Astrocyte of the hippocampus (primary cell): ENCODE data around the gene UROS.
A peak's percentile ranks its signal among the peaks of the same experiment; 100 is the strongest.

Source experiments
- DNase-seq: peaks from one replicate; pipeline ENCODE4 v3.0.0; 2011; ENCODE audit warnings: low read depth, low spot score

UROS gene

DNA sequence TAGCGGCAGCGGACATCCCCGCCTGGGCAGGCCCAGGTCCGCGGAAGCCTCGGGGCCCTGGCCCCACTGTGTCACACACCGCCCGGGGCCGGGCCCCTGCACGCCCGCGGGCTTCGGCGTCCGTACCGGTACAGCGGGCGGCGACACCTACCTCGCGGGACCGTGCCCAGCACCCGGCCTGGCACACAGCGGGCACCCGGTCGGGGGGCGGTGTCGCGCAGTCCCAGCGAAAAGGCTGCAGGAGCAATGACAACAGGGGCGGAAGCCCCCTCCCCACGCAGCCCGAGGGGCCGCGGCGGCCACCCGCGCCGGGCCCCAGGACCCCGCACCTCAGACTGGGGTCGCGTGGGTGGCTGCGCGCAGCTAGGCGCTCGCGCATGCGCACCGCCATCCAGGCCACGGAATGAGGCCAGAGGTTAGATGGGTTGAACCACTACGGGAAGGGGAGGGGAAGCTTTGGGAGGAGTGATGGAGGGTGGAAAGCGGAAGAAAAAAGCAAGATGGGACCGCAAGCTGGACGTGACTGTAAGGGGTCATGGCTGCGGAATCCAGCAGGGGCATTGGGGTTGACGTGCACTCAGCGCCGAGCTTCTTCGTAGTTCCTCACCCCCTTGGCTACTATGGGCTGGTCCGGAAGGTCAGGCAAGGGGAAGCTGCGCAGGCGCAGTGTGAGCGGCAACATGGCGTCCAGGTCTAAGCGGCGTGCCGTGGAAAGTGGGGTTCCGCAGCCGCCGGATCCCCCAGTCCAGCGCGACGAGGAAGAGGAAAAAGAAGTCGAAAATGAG is at the start of gene UROS, which contains the start of gene BCCIP:
TSS of gene UROS (minus strand) at position 381 of the 785 bp plus-strand sequence. CDS start 6,759 bp downstream, outside the sequence.
TSS of gene BCCIP (plus strand) at position 669 of the 785 bp plus-strand sequence. CDS start at position 681, 12 bp downstream.
- DNase-seq: peak; percentile 94

DNA sequence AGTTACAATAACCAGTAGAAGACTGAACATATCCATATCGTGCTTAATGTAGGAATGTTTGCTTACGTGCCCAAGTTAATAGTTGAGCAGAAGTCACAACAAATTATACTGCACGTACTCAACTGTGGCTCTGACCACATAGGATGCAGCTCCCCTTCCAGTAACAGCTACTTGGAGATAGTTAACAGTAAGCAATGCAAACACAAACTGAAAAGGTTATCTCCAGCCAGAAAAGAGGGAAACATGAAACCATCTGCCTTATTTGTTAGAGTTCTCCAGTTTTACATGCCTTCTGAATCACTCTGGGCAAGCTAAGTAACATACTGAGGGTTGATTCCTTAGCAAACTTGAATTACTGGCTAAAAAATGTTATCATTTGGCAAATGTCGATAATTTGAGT is 48.3 kb upstream of the UROS start:
- DNase-seq: peak; percentile 11

DNA sequence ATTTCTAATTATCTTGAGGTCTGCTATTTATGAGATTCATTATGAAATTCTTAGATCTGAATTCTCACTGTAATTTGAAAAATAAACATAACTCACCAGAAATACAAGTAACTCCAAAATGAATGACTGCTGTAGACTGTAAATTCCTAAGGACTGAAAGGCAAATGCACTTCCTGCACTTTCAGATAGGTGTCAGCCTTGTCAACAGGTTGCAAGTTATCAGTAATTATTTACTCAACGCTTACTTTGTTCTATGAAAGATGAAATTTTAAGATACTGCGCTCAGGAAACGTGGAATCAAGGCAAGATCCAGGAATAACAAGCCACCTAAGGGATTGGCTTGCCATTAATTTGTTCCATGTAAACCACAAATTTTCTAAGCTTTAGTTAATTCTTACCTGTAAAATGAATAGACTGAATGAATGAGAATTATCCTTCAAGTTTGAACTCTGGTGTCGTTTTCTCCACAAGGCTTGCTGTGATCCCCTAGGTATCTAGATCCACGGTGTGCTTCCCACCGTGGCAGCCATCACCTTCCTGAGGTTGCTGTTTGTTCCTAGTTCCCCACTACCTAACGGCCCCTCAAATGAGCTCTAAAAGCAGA is 45.4 kb upstream of the UROS start:
- peak; percentile 61 for DNase-seq

DNA sequence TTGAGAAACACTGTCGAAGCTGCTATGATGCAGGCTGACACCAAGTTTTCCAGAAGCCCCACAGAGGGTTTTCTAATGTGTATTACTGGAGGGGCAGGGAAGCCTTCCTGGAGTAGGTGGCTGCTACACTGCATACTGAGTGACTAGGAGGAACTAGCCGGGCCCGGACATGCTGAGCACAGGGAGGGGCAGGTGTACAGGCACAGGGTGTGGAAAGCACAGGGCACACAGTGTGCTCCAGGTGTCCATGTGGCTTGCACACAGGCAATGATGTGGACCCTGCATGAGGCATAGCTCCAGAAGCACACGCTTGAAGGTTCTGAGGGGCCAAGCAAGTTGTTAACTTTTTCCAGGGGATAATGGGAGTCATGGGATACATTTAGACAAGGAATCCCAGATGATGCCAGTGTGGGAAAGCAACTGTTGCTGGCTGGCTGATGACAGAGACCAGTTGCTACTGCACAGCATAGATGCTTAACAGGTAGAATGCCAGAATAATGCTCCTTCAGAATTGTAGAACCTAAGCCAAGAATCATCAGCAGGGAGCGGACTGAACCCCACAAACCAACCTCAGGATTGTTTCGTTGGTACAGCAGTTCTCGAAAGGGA is 43.5 kb upstream of the UROS start:
- no peak for DNase-seq

DNA sequence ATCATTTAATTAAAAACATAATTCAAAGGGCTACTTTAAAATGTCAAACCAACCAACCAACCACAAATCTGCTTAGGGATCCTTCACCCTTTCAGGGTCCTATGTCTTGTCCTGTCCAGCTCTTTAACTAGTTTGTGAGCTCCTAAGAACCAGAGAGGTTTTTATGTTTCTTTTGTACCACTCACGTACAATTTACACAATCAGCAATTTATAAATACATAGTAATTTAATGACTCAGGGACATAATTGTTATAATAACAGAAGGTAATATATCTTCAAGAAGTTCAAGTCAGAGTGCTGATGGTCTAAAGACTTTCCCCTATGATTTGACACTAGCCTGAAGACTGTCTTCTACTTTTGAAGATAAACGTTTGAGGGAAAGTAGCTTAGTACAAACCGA is 42.1 kb upstream of the UROS start:
- no peak for DNase-seq

DNA sequence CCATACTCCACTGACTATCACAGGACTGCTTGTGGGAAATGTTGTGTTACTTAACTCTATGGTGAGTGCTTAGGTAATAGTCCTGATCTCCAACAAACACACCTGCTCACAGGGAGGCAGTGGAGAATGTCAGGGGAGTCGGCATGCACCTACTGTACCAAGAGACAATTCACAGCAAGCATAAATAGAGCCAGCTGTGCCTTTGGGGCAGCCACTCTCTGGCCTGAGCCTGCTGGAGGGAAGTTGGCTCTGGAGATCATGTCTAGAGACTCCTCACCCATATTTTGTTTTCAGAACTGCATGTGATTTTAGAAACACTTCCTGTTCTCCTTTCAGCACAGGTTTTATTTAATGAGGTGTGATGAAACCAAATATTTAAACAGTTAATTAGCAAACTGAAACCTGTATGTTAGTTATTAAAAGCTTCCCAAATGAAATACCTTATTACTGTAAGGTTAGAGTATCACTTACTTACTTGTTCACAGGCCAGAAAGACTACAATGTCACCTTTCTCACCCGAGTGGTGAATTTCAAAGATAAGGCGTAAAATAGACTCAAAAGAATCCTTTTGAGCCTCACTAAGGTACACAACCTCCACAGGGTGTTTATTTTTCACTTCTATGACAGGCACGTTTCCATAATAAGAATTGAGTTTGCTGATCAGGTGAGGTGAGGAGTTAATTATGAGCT is 36.2 kb upstream of the UROS start:
- DNase-seq: no peak

DNA sequence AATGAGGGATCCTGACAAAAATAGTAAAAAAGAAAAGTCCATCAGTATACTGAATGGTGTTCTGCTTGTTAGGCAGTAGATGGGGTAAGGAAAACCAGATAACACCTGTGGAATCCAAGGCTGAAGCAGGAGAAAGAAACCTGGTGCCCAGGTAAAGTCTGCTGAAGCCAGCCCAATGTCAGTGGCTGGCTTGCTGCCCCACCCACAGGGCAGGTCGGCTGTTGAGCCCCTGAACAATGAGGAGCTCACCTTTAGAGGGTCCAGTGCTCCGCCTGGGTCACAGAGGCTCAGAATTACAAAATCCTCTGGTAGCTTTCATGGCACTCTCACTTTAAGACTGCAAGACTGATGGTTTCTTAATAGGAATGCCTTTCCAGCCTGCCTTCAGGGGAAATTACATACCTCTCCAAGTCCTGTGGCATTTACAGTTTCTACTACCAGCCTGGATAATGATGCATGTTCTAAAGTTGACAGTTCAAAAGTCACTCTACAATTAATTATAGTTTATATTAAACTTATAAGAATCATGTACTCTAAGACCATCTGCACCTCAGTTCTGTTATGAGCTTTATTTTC is 34.2 kb upstream of the UROS start:
- no peak for DNase-seq

DNA sequence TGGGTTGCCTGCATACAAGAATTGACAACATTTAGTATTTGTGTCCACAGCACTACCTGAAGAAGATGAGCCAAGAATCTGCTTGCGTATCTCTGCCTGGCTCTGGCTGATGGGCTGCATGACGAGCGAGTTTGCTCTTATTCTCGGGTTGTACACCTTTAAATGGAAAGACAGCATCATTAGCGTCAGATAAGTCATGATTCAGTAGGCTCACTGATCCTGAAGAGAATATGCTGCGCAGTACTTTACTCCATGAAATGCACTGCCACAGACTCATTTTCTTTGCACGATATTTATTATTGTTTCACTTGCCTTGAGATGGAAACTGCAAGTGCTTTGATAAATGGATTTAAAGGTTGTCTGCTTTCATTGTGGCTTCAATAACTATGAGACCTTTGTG is 29.4 kb upstream of the UROS start:
- DNase-seq: no peak

DNA sequence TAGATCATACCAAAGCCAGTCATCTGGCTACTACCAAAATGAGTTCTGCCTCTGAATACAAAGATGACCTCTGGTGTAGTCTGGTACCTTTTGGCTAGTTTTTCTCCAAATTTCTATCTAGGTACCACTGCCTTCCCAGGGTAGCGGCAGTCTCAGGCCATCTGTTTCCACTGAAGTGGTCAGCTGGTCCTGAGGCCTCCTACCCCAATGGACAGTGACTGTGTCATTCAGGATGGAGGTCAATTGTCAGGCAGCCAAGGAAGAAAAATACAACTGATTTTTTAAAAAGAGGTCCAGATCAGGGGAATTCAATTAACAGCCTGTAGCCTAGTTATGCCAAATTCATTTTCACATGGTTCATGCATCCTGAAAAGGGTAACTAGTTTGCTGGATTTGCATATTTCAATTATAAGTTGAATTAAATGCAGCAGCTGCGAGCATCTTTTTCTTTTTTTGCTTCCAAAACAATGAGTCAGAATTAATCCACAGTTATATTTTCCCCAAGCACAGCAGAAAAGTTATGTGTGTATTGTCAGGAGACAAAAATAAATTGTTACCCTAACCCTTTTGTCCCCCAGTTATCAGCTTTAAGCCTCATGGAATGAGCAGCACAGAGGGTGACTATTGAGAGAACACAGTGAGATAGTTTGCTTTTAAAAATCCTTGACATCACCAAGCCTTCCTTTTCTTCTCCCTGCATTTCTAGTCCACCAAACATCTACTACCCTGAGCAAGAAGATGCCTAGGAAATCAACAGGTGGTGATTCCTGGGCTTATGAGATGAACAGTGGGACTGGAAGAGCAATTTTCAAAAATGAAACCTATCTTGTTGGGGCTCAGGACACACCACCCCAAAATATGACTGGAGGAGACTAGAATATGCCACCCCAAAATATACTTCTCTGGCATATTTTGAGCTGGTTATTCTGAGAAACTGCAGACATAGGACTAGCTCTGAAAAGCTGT is 28.0 kb upstream of the UROS start:
- no peak for DNase-seq

DNA sequence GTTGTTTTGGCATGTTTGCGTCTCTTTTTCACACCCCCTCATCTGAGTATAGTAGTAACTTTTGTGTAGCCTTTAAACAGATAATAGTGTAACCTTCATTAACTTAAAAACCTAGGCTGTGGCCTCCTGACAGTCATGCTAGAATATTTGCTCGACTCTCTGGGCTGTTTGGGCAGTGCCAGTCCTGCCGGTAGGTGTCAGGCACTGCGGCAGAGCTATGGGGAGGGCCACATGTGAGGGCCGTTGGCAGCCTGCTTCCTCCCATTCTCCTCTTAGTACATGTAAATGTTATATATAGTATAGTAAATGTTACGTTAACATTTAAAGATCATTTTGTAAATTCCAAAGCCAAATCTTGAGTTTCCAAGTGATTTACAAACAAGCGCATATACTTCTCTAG is 26.4 kb upstream of the UROS start:
- no peak for DNase-seq

DNA sequence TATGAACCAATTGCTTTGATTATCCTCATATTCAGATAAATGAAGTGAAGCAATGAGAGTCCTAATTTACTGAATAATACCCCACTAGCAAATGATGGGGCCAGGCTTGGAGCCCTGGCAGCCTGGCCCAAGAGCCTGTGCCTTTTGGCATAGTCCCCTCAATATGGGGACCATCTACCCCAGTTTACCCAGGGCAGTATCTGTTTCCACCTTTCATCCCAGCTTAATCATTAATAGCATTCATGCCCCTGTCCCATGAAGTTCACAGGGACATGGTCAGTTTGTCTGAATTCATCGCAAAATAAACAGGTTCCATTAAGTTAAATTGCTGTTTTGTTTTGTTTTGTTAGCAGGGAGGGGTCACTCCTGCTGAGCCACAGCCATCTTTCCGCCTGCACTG is 25.8 kb upstream of the UROS start:
- DNase-seq: no peak

DNA sequence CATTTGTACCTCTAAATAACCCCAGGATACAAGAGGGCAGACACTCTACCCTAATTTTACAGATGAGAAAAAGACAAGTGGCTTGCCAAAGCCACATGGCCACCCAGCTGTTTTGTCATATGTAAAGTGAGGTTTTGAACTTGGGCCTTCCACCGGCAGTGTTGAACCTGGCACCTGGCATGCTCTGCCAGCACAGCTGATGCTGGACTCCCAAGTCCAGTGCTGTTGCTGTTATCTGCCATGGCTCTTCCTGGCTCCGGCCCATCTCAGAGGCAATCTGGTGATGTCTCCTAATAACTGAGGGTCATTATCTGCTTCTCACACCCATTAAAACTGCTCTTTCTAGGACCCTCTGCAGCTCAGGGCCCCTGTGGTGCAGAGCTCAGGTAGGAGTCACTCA is 25.3 kb upstream of the UROS start:
- no peak for DNase-seq

DNA sequence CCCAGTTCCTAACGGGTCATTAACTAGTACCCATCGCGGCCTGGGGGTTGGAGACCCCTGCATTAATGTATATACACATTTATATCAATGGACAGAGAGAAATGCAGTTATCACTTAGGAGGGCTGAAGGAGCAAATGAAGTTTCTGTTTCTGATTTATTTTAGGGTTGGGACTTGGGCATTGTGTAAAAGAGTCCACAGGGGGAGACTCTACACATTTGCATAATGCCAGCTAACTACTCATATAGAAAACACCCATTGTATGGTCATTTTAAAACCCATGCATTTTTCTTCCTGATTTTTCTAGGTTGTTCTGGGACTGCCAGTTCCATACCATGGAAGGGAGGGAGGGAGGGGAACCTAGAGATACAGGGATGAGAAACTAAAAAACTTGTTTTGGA is 23.8 kb upstream of the UROS start:
- no peak for DNase-seq

DNA sequence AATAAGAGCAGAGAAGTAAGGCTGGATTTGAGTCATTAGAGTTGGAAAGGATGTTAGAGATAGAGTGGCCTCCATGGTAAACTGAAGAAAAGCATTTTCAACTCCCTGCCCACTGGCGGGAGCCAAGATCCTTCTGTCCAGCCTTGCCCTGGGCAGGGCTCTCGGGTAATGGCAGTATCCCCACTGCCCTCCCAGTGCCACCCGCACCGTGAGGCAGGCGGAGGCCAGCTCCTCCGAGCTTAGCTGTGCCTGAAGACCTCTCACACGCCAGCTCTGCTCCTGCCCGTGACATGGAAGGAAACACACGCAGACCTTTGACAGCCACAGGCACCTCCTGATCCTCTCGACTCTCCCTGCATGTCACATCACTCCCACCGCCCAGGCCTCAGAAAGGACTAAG is 22.6 kb upstream of the UROS start:
- no peak for DNase-seq

DNA sequence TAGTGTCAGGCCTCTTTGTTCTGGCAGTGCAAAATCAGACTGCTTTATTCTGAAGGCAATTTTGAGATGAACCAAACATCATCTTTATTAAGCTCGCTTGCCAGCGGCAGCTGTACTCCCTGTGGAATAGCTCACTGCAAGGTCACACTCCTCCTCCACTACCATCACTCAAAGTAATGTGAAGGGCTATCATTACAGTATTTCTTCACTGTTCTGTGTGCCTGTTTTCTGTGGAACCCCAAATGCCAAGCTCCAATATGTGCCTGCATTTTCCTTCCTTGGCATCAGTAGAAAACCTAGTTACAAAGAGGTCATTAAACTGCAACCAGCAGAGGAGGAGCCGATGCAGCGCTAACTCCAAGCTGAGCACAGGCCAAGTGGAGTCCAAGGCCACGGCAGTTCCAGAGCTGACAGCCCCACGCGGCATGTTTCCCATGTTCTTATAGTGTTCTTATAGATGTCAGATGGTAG is 21.7 kb upstream of the UROS start:
- no peak for DNase-seq

DNA sequence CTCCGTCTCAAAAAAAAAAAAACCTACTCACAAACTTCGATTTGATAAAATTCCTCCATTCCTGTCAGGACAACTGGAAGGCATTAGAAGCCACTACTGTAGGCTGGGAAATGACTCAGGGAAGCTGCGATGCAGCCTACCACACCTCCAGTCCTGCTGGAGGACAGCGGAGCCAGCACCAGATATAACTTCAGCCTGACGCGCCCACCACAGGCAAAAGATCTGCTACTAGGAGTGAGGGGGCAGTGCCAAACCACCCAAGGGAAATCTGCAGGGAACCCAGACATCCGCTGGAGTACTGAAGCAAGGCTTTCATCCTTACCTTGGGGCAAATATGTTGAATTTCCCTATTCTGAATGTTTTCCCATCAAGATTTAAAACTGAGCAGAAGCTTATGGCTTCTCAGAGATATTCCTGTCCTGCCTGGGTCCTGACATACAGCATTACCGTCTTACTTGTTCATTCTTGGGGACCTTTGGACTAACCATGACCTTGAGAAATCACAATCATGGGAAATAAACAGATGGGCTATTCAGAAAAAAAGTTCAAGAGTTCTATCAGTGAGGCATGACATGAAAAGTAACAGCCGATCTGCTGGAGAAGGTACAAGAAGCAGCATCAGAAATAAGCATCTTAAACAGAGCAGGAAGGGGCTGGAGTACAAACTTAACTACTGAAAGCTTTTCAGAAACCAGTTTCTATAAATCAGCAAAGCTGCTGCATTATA is 20.7 kb upstream of the UROS start:
- DNase-seq: no peak

DNA sequence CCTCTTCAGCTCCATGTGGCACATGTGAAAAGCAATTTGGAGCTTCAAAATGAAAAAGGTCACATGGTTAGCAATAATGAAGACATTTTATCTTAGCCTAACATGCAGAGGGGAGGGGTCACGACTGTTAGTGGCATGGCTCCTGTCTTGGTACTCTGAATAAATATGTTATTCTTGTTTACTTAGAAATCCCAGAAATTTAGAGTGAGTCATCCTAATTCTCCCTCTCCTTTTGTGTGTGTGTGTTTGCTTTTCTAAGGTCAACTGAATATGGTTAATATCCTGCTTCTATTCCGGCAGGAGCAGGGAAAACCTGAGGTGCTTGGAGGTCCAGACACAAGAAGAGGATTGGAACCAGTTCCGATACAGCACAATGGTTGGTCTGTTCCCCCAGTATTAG is 17.9 kb upstream of the UROS start:
- DNase-seq: peak; percentile 49

DNA sequence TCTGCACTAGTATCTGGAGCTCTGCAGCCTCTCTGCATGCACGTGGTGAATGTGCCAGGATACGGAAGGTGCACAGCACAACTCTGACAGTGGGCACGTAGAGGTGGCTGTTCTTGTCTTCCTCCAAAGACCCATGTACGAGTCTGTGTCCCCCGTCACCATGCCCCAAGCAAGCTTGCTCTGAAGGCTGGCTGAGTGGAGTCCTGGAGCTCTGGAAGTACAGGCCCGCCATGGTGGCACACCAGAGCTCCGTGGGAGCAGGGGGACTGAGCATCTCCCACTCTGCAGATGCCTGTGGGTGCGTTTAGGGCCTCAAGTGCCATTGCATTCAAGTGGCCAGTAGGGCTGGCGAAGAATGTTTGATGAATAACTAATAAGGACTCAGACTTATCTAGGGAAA is 17.3 kb upstream of the UROS start:
- no peak for DNase-seq

DNA sequence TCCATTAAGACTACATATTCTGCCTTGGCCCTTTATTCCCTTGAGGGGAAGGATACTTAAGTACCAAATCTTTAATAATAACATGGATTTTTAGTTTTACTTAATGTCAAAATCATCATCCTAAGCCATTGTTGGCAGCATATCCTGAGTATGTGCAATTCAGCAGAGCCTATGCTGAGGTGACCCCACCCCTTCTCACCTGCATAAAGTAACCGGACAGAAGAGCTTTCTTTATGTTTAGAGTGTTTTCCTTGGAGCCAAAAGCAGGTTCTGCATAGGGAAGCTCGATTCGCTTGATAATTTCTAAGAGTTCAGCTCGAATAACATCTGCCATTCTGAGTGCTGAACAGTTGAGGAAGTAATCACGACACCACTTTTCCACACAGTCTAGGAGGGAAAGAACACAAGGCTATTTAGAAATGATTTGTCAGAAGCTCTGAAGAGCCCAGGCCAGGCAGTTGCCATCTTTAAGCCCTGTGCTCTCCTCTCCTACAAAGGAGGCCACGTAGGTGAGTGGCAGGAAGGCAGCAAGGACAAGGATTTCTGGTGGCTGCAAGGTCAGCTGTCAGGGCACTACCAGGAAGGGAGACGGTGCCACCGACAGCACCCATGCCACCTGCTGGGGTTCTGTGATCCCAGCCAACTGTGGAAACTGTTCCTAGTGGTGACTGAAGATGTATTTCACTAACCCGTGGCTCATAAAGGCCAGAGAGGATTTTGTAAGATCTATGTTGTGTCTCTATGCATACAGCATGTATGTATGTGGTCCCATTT is 15.9 kb upstream of the UROS start:
- DNase-seq: no peak
